Erythroblast (primary cell): Measurements from ENCODE around the gene CNDP1.

Source experiments
- GATA1 ChIP-seq: IDR thresholded peaks from 2 replicates; pipeline ENCODE4 v1.6.1; 2011; ENCODE audit warnings: low read depth, mild to moderate bottlenecking, control low read depth, low read length, moderate library complexity
- POLR2A ChIP-seq: IDR thresholded peaks from 2 replicates; pipeline ENCODE4 v1.6.1; 2011; ENCODE audit warnings: mild to moderate bottlenecking, low read length

GRCh38 chr18:74526488-74526887, 7.8 kb upstream of the CNDP1 start:
- TF ChIP-seq POLR2A = no peak
- no peak for TF ChIP-seq GATA1
